Astrocyte of the cerebellum (primary cell): Measurements from ENCODE around the gene ATP11A.

Experiments
- DNase-seq: peaks from one replicate; pipeline ENCODE4 v3.0.0-alpha.2; 2011; ENCODE audit warnings: low read depth
- H3K4me3 ChIP-seq: 2 replicates; pipeline ENCODE4 v1.5.1; 2011; ENCODE audit warnings: mild to moderate bottlenecking, low read depth, low read length, moderate library complexity
- CTCF ChIP-seq: IDR thresholded peaks from 2 replicates; pipeline ENCODE4 v1.5.1; 2012; ENCODE audit warnings: low read length, low read depth, moderate library complexity, mild to moderate bottlenecking; ENCODE audit errors: missing control alignments
- in situ Hi-C: cut with HindIII; loops from 2 replicates; pipeline ENCODE4 v1.10.0; 2017; ENCODE audit warnings: low sequenced_read_pairs

ATP11A gene

GRCh38 chr13:112905086-112905485 lies 215.2 kb downstream of the ATP11A start:
- no peak overlapping the region for H3K4me3 ChIP-seq
- no peak for TF ChIP-seq CTCF
- DNase-seq = no peak
- in situ Hi-C loops = no loop called here

- TF ChIP-seq CTCF = no peak
- H3K4me3 ChIP-seq = no peak overlapping the region
- in situ Hi-C loops = no loop called here
- no peak for DNase-seq
These were observed 215.8 kb downstream of the ATP11A start for GRCh38 chr13:112905619-112905989.

GRCh38 chr13:112905990-112906641 lies 216.3 kb downstream of the ATP11A start:
- TF ChIP-seq CTCF = no peak
- no peak overlapping the region for H3K4me3 ChIP-seq
- in situ Hi-C loops = no loop called here
- no peak for DNase-seq

GRCh38 chr13:112907286-112907685 lies 217.4 kb downstream of the ATP11A start:
- in situ Hi-C loops = no loop called here
- no peak for DNase-seq
- H3K4me3 ChIP-seq = no peak overlapping the region
- no peak for TF ChIP-seq CTCF

- in situ Hi-C loops = no loop called here
- no peak overlapping the region for H3K4me3 ChIP-seq
- no peak for DNase-seq
- no peak for TF ChIP-seq CTCF
These were observed 218.1 kb downstream of the ATP11A start for GRCh38 chr13:112907871-112908331.

GRCh38 chr13:112908342-112908741 lies 218.5 kb downstream of the ATP11A start:
- in situ Hi-C loops = no loop called here
- no peak for TF ChIP-seq CTCF
- DNase-seq = no peak
- H3K4me3 ChIP-seq = no peak overlapping the region
